ENCODE measurements around the gene LRRC7.
"Not testable (repeated sequence)": the region's sequence is repeated elsewhere in the genome, so short reads cannot be mapped to it uniquely, and the experiment has no call there.

LRRC7 gene

GRCh38 chr1:69911301-69911801 is 343.6 kb downstream of the LRRC7 start:
- FAIRE-seq, result no peak

GRCh38 chr1:69913977-69914376 is 346.3 kb downstream of the LRRC7 start:
- no peak for FAIRE-seq

GRCh38 chr1:69914976-69915765 is 347.4 kb downstream of the LRRC7 start:
- no peak for FAIRE-seq

GRCh38 chr1:69919129-69919921 is 351.6 kb downstream of the LRRC7 start:
- FAIRE-seq, result no peak

- FAIRE-seq, result no peak
Observed at GRCh38 chr1:69919922-69920273, 352.2 kb downstream of the LRRC7 start.

- no peak for FAIRE-seq
Observed at GRCh38 chr1:69920426-69920825, 352.7 kb downstream of the LRRC7 start.

GRCh38 chr1:69921486-69921885 is 353.8 kb downstream of the LRRC7 start:
- FAIRE-seq, result no peak

- not testable (repeated sequence) for FAIRE-seq
Observed at GRCh38 chr1:69928234-69928633, 360.5 kb downstream of the LRRC7 start.

GRCh38 chr1:69929308-69930057 is 361.8 kb downstream of the LRRC7 start:
- no peak for FAIRE-seq

- FAIRE-seq, result no peak
Observed at GRCh38 chr1:69930396-69930795, 362.7 kb downstream of the LRRC7 start.

GRCh38 chr1:69932760-69933159 is 365.0 kb downstream of the LRRC7 start:
- no peak for FAIRE-seq

GRCh38 chr1:69940231-69940630 is 372.5 kb downstream of the LRRC7 start:
- no peak for FAIRE-seq

GRCh38 chr1:69940816-69941215 is 373.1 kb downstream of the LRRC7 start:
- no peak for FAIRE-seq

GRCh38 chr1:69943030-69943429 is 375.3 kb downstream of the LRRC7 start:
- no peak for FAIRE-seq

- no peak for FAIRE-seq
Observed at GRCh38 chr1:69946935-69947334, 379.2 kb downstream of the LRRC7 start.

GRCh38 chr1:69947837-69948236 is 380.1 kb downstream of the LRRC7 start:
- FAIRE-seq, result no peak

- no peak for FAIRE-seq
Observed at GRCh38 chr1:69952676-69953075, 385.0 kb downstream of the LRRC7 start.

GRCh38 chr1:69962452-69962851 is 394.7 kb downstream of the LRRC7 start:
- not testable (repeated sequence) for FAIRE-seq

- no peak for FAIRE-seq
Observed at GRCh38 chr1:69967245-69967766, 399.6 kb downstream of the LRRC7 start.

GRCh38 chr1:69976896-69977295 is 409.2 kb downstream of the LRRC7 start:
- no peak for FAIRE-seq

GRCh38 chr1:69982992-69983391 is 415.3 kb downstream of the LRRC7 start:
- no peak for FAIRE-seq

GRCh38 chr1:69985376-69985775 is 417.7 kb downstream of the LRRC7 start:
- FAIRE-seq, result no peak

GRCh38 chr1:69985901-69986439 is 418.2 kb downstream of the LRRC7 start:
- FAIRE-seq, result no peak

All from A204.1 (cell line).